GM21529 (cell line): Measurements from ENCODE around the gene VEZF1.
A peak's percentile ranks its signal among the peaks of the same experiment; 100 is the strongest.

Experiments used
- ATAC-seq: cut with Tn5 transposase; IDR thresholded peaks from one replicate; pipeline ENCODE4 v1.9.1; 2021; ENCODE audit not compliant: unreplicated experiment

The VEZF1 gene

GRCh38 chr17:57987581-57988300, at the start of gene VEZF1:
Gene VEZF1 (minus strand): TSS chr17:57988254. CDS start chr17:57988111, 143 bp downstream.
- peak; percentile 68 for ATAC-seq

DNA sequence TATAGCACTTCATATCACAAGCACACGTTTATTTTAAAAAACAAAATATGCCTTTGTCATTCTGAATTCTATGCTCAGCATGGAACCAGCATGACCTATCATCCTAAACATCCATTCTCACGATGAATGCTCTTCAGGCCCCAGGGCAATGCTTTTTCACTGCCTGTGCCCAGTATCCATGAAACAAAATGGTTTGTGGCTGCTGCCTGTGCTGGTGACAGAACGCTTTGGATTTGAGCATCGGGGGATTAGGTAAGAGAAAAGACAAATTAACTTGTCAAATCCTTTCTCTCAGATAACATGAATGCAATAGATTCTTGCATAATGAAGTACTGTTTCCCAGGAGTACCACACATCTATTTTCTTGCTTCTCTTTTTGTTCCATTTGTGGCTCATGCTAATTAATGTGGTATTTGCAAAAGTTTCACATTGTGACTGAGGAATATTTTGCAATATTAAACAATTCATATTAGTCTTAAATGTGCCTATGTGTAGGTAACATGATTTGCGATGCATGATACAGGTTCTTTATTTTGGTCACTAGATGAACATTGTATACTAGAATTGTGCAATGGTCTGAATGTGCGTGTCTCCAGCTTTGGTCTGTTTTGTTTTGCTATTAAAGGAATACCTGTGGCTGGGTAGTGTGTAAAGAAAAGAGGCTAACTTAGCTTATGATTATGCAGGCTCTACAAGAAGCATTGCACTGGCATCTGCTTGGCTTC, 44.8 kb upstream of the VEZF1 start:
- ATAC-seq: no peak

DNA sequence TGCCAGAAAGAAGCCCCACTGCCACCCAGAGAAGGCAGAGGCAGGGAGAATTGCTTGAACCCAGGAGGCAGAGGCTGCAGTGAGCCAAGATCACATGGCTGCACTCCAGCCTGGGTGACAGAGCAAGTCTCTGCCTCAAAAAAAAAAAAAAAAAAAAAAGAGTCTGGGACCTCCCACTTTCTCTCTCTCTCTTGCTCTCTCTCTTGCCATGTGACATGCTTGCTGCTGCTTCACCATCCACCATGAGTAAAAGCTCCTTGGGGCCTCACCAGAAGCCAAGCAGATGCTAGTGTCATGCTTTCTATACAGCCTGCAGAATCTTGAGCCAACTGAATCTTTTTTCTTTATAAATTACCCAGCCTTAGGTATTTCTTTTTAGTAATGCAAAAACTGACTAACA, 40.5 kb upstream of the VEZF1 start:
- no peak for ATAC-seq

GRCh38 chr17:58020401-58020800, 32.3 kb upstream of the VEZF1 start:
- no peak for ATAC-seq

DNA sequence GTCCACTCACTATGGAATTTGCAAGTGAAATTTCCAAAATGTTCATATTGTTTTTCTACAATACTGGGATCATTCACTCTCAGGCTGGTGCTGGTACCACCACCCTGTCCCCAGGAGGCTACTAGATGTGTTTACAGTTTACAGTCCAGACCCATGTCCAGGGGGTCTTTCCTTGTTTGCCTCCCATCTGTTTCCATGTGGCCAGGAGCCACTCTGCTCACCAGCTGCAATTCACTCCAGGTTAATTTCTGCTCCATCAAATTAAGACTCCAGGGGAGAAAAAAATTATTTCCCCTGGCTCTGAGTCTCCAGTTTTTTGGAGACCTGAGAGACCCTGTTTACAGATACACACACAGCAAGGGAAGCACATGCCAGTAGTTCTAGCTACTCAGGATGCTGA, 31.5 kb upstream of the VEZF1 start:
- no peak for ATAC-seq

DNA sequence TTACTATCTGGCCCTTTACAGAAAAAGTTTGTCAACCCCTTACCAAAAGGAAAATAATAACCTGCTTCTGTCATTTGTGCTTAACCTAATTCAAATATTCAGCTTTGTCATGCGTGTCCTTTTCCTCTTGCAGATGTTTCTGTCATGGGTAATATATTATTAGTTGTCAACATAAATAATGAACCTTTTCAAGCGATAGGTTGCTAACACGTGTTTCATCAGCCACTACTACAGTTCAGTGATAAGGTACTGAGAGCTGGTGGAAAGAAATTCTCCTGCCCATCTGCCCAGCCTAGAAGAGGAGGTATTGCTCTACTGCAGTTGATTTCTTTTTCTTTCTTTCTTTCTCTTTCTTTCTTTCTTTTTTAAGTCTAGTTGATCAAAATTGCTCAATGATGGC, 31.0 kb upstream of the VEZF1 start:
- no peak for ATAC-seq

DNA sequence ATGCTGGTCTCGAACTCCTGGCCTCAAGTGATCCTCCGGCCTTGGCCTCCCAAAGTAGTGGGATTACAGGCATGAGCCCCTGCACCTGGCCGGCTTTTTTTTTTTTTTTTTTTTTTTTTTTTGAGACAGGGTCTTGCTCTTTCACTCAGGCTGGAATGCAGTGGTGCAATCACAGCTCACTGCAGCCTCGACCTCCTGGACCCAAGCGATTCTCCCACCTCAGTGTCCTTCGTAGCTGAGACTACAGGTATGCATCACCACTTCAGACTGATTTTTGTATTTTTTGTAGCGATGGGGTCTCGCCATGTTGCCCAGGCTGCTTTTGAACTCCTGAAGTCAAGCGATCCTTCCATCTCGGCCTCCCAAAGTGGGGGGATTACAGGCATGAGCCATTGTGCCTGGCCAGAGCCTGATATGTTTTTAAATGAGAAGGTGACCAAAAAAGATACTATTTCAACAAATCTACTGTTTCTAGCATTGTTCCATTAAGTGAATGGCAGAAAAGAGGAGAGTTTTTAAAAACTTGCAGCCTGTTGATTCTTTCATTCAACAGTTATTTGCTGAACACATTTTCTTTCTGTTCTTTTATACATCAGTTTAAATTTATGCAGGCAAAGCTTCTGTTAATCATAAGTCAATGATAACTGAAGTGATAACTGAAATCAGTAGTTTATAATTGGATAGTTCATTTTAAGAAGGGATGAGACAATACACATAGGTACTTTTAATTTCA, 22.2 kb upstream of the VEZF1 start:
- ATAC-seq: no peak

DNA sequence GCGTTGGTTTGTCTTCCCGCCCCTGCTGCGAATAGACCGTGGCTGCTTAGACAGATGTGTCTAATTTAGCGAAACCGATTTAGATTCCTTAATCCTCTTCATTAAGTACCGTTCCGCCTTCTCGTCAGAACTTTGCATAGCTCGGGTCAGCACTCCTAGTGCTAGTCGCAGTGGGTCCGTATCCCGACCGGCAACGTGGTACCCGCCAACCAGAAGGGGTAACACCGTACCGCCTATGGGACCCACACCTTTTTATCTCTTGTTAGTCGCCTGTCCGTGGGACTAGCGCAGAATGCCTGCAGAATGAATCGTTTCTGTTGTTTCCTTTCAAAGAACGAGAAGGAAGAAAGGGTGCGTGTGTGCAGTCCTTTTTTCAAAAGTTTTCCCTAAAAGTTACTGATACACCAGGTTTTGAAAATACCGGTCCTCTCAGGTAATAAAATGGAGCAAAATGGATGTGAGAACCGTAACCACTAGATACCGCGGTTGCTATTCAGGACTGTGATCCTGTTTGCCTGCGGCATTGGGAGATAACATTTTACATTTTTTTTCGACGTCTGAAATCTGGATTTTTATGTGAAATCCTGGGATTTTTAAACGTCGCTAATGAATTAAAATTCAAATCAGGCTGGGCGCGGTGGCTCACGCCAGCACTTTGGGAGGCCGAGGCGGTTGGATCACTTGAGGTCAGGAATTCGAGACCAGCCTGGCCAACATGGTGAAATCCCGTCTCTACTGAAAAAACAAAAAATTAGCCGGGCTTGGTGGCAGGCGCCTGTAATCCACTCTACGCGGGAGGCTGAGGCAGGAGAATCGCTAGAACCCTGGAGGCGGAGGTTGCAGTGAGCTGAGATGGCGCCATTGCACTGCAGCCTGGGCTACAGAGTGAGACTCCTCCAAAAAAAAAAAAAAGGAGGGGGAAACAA, 20.0 kb upstream of the VEZF1 start:
- peak; percentile 31 for ATAC-seq

DNA sequence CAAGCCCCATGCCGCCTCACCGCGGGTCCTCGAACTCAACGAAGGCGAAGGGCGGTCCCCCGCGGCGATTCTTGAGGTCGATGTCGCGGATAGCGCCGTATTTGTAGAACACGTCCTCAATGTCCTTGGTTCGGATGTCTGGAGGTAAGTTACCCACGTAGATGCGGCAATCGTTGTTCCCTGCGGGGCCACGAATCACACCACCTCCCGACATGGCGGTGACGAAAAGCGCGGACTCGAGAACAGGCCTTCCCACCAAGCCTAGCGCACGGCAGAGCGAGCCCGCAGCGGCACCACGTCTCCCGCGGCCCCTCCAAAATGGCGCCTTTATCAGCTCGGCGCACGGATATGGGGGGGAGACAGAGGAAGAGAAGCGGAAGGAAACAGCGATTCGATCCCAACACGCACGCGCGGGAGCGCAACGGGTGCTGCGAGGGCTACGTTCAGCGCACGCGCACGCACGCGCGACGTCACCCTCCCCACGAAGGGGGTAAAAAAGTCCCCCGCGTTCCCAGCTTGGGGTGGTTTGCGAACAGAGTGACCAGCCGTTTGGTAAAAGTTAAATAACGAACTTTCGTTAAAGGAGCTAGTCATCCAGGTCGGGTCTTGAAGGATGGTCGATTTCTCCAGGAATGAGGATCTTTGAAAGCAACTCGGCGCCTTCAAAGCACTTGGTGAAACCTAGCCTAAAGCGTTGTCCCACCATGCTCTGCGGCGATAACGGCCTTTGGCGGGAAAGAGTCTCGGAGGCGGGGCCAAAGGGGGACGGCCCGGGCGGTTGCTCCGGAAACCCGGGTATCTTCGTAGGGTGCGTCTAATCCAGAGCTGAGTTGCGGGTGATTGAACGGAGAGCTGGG, 19.1 kb upstream of the VEZF1 start, which contains the start of gene SRSF1:
SRSF1 (minus strand) TSS at position 323 of the 857 bp plus-strand sequence; CDS start at position 214, 109 bp downstream.
- ATAC-seq: peak; percentile 88

- no peak for ATAC-seq
Measured at GRCh38 chr17:58006560-58006923, 18.5 kb upstream of the VEZF1 start.

DNA sequence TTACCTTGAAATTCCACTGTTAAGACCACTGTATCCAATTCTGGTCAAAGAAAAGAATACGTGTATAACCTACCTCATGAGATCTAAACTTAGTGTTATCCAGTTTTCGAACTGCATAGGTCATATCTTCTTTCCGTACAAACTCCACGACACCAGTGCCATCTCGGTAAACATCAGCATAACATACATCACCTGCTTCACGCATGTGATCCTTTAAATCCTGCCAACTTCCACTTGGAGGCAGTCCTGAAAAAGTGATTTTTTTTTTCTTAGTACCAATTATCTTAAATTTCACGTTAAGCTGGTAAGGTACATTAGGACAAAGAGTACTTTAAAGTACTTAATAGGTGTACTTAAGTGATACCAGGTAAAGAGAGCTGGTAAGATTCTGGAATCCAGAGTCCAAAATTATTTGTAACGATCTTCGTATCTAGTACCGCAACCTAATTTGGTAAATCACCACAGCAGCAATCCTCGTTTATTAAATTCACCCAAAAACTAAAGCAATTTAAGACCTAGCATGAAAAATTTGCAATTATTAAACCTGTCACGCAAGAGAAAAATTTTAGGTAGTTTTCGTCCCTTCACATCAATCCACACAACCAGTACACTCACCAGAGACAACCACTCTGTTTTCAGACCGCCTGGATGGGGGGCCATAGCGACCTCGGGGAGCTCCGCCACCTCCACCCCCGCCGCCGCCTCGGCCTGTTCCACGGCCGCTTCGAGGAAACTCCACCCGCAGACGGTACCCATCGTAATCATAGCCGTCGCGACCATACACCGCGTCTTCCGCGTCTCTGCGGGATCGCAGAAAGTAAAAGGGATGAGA, 17.9 kb upstream of the VEZF1 start:
- no peak for ATAC-seq

DNA sequence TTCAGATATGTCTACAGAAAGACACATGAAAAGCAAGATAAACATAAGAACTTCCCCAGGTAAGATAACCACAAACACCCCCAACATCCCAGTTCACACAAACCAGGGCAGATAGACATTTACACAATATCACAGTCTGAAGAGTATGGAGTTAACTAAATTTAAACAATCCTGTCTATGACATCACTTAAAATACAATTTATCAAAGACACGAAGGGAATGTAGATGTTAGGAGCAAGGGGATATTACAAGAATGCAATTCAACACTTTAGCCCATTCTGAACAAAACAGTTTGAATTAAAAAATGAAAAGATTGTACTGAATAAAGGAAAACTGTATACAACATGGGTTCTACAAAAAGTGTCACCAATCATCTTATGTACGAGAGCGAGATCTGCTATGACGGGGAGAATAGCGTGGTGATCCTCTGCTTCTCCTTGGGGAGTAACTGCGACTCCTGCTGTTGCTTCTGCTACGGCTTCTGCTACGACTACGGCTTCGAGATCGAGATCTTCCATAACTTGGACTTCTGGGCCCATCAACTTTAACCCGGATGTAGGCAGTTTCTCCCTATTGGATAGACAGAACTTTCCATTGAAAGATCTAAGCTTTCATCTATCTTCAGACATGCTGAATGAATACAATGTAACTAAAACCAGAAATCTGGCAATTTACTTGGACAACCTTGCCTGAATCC, 17.1 kb upstream of the VEZF1 start:
- ATAC-seq: no peak

DNA sequence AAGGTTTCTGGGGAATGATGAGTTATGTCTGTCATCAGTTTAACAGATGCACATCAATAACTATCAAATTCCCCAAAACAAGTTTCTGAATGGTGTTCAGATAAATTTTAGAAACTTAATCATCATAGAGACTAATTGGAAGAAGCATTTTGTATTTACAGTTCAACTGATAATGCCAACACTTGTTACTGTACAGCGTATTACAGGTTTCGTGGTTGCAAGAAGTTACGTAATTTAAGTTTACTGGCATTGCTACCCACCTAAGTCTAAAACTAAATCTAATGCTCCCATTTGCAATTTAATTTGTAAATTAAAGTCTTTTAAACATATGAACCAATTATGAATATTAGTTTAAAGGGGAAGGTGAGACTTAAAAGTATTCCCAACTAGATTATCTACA, 16.0 kb upstream of the VEZF1 start:
- ATAC-seq: no peak

DNA sequence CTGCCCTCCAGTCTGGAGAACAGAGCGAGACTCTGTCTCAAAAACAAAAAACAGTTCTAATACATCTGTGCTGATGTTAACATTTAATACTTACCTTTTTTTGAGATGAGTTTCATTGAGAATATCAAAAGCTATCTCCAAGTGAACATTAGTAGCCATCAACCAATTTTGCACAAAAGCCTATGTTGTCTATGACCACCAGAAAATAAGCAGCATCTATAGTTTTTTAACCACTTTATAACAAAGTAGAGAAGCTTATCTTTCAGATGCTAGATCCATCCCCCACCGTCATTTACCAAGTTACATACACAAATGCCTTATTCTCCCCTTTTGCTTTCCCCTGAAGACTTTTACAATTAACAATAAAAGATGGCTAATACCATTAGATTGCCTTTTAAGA, 14.9 kb upstream of the VEZF1 start:
- ATAC-seq: no peak

- no peak for ATAC-seq
Measured at GRCh38 chr17:58002154-58002948, 14.3 kb upstream of the VEZF1 start.

- no peak for ATAC-seq
Measured at GRCh38 chr17:58001461-58002124, 13.5 kb upstream of the VEZF1 start.

GRCh38 chr17:57999496-58000017, 11.5 kb upstream of the VEZF1 start:
- no peak for ATAC-seq
